HCEC 1CT (cell line): Measurements from ENCODE around the gene SLC22A1.
"Not testable (repeated sequence)": the region's sequence is repeated elsewhere in the genome, so short reads cannot be mapped to it uniquely, and the experiment has no call there.

Experiments
- DNase-seq: peaks from one replicate; pipeline ENCODE4 v3.0.0-alpha.2; 2017

The SLC22A1 gene

GRCh38 chr6:160125105-160125504 lies 3.5 kb downstream of the SLC22A1 start:
- not testable (repeated sequence) for DNase-seq

GRCh38 chr6:160127270-160128124 lies 5.9 kb downstream of the SLC22A1 start:
- DNase-seq, result no peak

GRCh38 chr6:160128125-160128683 lies 6.6 kb downstream of the SLC22A1 start:
- no peak for DNase-seq

- DNase-seq, result no peak
Observed at GRCh38 chr6:160128879-160129516, 7.4 kb downstream of the SLC22A1 start.

GRCh38 chr6:160129881-160130615 lies 8.4 kb downstream of the SLC22A1 start:
- DNase-seq, result no peak

- DNase-seq, result no peak
Observed at GRCh38 chr6:160130729-160131484, 9.3 kb downstream of the SLC22A1 start.

- DNase-seq, result no peak
Observed at GRCh38 chr6:160131636-160132296, 10.2 kb downstream of the SLC22A1 start.

GRCh38 chr6:160132297-160132637 lies 10.7 kb downstream of the SLC22A1 start:
- DNase-seq, result no peak

- DNase-seq, result no peak
Observed at GRCh38 chr6:160132776-160133338, 11.2 kb downstream of the SLC22A1 start.

GRCh38 chr6:160133441-160134336 lies 12.1 kb downstream of the SLC22A1 start:
- no peak for DNase-seq

- DNase-seq, result not testable (repeated sequence)
Observed at GRCh38 chr6:160134337-160134751, 12.7 kb downstream of the SLC22A1 start.

- DNase-seq, result no peak
Observed at GRCh38 chr6:160134779-160135547, 13.3 kb downstream of the SLC22A1 start.

- no peak for DNase-seq
Observed at GRCh38 chr6:160135907-160136655, 14.5 kb downstream of the SLC22A1 start.

GRCh38 chr6:160137130-160137988 lies 15.7 kb downstream of the SLC22A1 start:
- DNase-seq, result no peak

GRCh38 chr6:160137989-160138835 lies 16.6 kb downstream of the SLC22A1 start:
- DNase-seq, result peak; percentile 71

- DNase-seq, result no peak
Observed at GRCh38 chr6:160138839-160139419, 17.3 kb downstream of the SLC22A1 start.

GRCh38 chr6:160139420-160139851 lies 17.8 kb downstream of the SLC22A1 start:
- DNase-seq, result peak; percentile 82
